HepG2 (cell line): Measurements from ENCODE around the gene HEY2. TPM values are rescaled to one million over a fixed set of nuclear protein-coding genes. Genes with fewer than 3 reads are reported as not detected.
A peak's percentile ranks its signal among the peaks of the same experiment; 100 is the strongest.

Experiments
- ATAC-seq: fragments of 200-7000 bp; cut with Tn5 transposase; 3 replicates; pipeline ENCODE4 v1.9.1; 2020; ENCODE audit warnings: mild to moderate bottlenecking, moderate library complexity
- BruUV-seq: library from RNA; stranded (reverse); fragments of 400-500 nt; replicated peaks from 2 replicates; lab custom pipeline; 2021; lab: Mats Ljungman, UMichigan
- CTCF ChIA-PET: fragments of 300-600 bp; formaldehyde crosslinking; extraction: SDS; loops from one replicate; lab custom pipeline; 2021; ENCODE audit warnings: low total read pairs, inconsistent platforms, low intra/inter-chr PET ratio; lab: Yijun Ruan, JAX
- POLR2A ChIA-PET: fragments of 350-600 bp; sonication (Branson Sonifier 250); formaldehyde crosslinking; loops from one replicate; lab custom pipeline; 2020; ENCODE audit warnings: antibody characterized with exemption, inconsistent platforms; lab: Yijun Ruan, JAX
- DNase-seq: peaks from one replicate; pipeline ENCODE4 v3.0.0-alpha.2; 2015; ENCODE audit warnings: low spot score
- FAIRE-seq: peaks from 3 replicates; lab custom pipeline; 2011; peaks lifted over from hg19 to GRCh38; lab: Jason Lieb, UNC
- H2AFZ ChIP-seq: one replicate; pipeline ENCODE4 v1.6.1; 2011; ENCODE audit warnings: low read length, inconsistent platforms
- H3K27ac ChIP-seq: fragments of 300-600 bp; 3 replicates; pipeline ENCODE4 v1.8.0; 2011; ENCODE audit warnings: mixed run types, mild to moderate bottlenecking, mixed read lengths, low read length, inconsistent platforms; ENCODE audit not compliant: insufficient read depth; ENCODE audit errors: extremely low read length
- H3K27me3 ChIP-seq, 2 experiments: fragments of 200-600 bp in 1 of 2; 2 replicates in 1 of 2; 3 replicates in 1 of 2; pipeline versions ENCODE4 v1.6.0 to v1.8.0; 2011; ENCODE audit warnings: low read length in 2 of 2, mild to moderate bottlenecking in 2 of 2, moderate library complexity in 2 of 2, inconsistent platforms in 1 of 2; ENCODE audit not compliant: insufficient read depth in 2 of 2, control insufficient read depth in 1 of 2
- H3K36me3 ChIP-seq, 2 experiments: fragments of 200-600 bp in 1 of 2; replicated peaks in 1 of 2; 2 replicates in 1 of 2; 3 replicates in 1 of 2; pipeline versions ENCODE4 v1.5.1 to v1.8.0; 2011; ENCODE audit warnings: low read length in 2 of 2, inconsistent platforms in 1 of 2; ENCODE audit not compliant: insufficient read depth in 2 of 2, control insufficient read depth in 1 of 2
- H3K4me1 ChIP-seq: 2 replicates; pipeline ENCODE4 v1.5.1; 2012; ENCODE audit warnings: low read length, inconsistent platforms; ENCODE audit not compliant: insufficient read depth
- H3K4me2 ChIP-seq: 2 replicates; pipeline ENCODE4 v1.6.0; 2011; ENCODE audit warnings: low read depth, low read length, inconsistent platforms
- H3K4me3 ChIP-seq, 3 experiments: fragments of 200-600 bp in 1 of 3; sonication (generic), shearing (Covaris generic) in 1 of 3; replicated peaks in 1 of 3; 2 replicates each; pipeline ENCODE4 v1.5.1; 2011 to 2016; ENCODE audit warnings: low read length in 3 of 3, inconsistent platforms in 2 of 3, low read depth in 2 of 3, mild to moderate bottlenecking in 2 of 3, control low read depth in 1 of 3, mixed read lengths in 1 of 3; ENCODE audit not compliant: insufficient read depth in 1 of 3
- H3K79me2 ChIP-seq: one replicate; pipeline ENCODE4 v1.6.1; 2011; ENCODE audit warnings: low read length, inconsistent platforms; ENCODE audit not compliant: insufficient read depth
- H3K9ac ChIP-seq: 2 replicates; pipeline ENCODE4 v1.6.0; 2011; ENCODE audit warnings: mild to moderate bottlenecking, low read depth, low read length, inconsistent platforms; ENCODE audit not compliant: insufficient read depth
- H3K9me3 ChIP-seq: 2 replicates; pipeline ENCODE4 v1.5.1; 2012; ENCODE audit warnings: mild to moderate bottlenecking, low read length
- H4K20me1 ChIP-seq: 2 replicates; pipeline ENCODE4 v1.6.0; 2011; ENCODE audit warnings: inconsistent platforms, mild to moderate bottlenecking, low read length, moderate library complexity; ENCODE audit not compliant: insufficient read depth
- ATF7 ChIP-seq, 2 experiments: fragments of 450-650 bp in 1 of 2; sonication (generic) in 1 of 2; formaldehyde crosslinking in 1 of 2; IDR thresholded peaks; 2 replicates each; pipeline versions ENCODE4 v1.4.0 to v1.6.1; 2016 to 2020; ENCODE audit warnings: antibody characterized with exemption in 1 of 2, mild to moderate bottlenecking in 1 of 2, missing genetic modification reagents in 1 of 2
- FOXA1 ChIP-seq, 2 experiments: fragments of 450-650 bp in 1 of 2; sonication (generic) in 1 of 2; formaldehyde crosslinking in 1 of 2; IDR thresholded peaks; 2 replicates each; pipeline versions ENCODE4 v1.4.0 to v1.6.1; 2016 to 2020; ENCODE audit warnings: missing genetic modification reagents in 1 of 2
- NFE2L2 ChIP-seq: fragments of 150-350 bp; IDR thresholded peaks from 2 replicates; pipeline ENCODE4 v1.6.1; 2014; ENCODE audit warnings: low read length
- SP4 ChIP-seq: sonication (generic); formaldehyde crosslinking; IDR thresholded peaks from 2 replicates; pipeline ENCODE4 v1.8.1; 2023; ENCODE audit warnings: mild to moderate bottlenecking, missing genetic modification reagents
- STAG1 ChIP-seq: sonication (generic); formaldehyde crosslinking; IDR thresholded peaks from 2 replicates; pipeline ENCODE4 v1.4.0; 2020; ENCODE audit warnings: missing genetic modification reagents
- ZNF776 ChIP-seq: sonication (generic); formaldehyde crosslinking; IDR thresholded peaks from 2 replicates; pipeline ENCODE4 v1.4.0; 2020; ENCODE audit warnings: mild to moderate bottlenecking, missing genetic modification reagents
- ZNF839 ChIP-seq: sonication (generic); formaldehyde crosslinking; IDR thresholded peaks from 2 replicates; pipeline ENCODE4 v1.4.0; 2020; ENCODE audit warnings: missing genetic modification reagents, mild to moderate bottlenecking, borderline replicate concordance
- WGBS: methylation state at CpG from one replicate; pipeline ENCODE4 v1.1.6; 2017; ENCODE audit warnings: low lambda C conversion rate; 5-methylcytosine and 5-hydroxymethylcytosine counted together
- in situ Hi-C: cut with HindIII; loops from 2 replicates; pipeline ENCODE4 v1.10.0; 2017; ENCODE audit warnings: low pct_unique_long_range_greater_than_20kb; ENCODE audit not compliant: extremely low pct_ligation_motif_present
- intact Hi-C: fragments of 100-400 bp; cut with micrococcal nuclease; formaldehyde crosslinking; loops from one replicate; pipeline ENCODE4 v1.10.0; 2022; ENCODE audit not compliant: unreplicated experiment
- polyA plus RNA-seq, 8 experiments: library from polyadenylated mRNA; depleted of rRNA in 3 of 8; stranded (reverse) in 7 of 8; unstranded in 1 of 8; fragments of >200 nt; fragmentation: Illumina TruSeq in 4 of 8; extraction: Trizol in 4 of 8; gene quantifications; 2 replicates each; pipeline versions ENCODE4 v1.2.1 to v1.2.3, GENCODE V29; 2011 to 2016; ENCODE audit warnings: low read depth in 4 of 8, missing spikeins in 1 of 8, mixed read lengths in 1 of 8; ENCODE audit not compliant: insufficient read depth in 1 of 8
- total RNA-seq, 5 experiments: library from RNA; depleted of rRNA; stranded (reverse); fragments of >200 nt; fragmentation: Illumina TruSeq; extraction: Trizol; gene quantifications; 2 replicates each; pipeline ENCODE4 v1.2.3, GENCODE V29; 2016; ENCODE audit warnings: low read depth in 1 of 5
- TF ChIP-seq, protein P1 (sequence below): sonication (generic); formaldehyde crosslinking; IDR thresholded peaks from 2 replicates; pipeline ENCODE4 v1.4.0; 2020; ENCODE audit warnings: mild to moderate bottlenecking, missing genetic modification reagents
- TF ChIP-seq, protein P2 (sequence below): sonication (generic); formaldehyde crosslinking; IDR thresholded peaks from 2 replicates; pipeline ENCODE4 v1.8.0; 2022; ENCODE audit warnings: mild to moderate bottlenecking, missing genetic modification reagents, moderate library complexity
- TF ChIP-seq, protein P3 (sequence below): IDR thresholded peaks from 2 replicates; pipeline ENCODE4 v1.6.1; 2016; ENCODE audit warnings: mild to moderate bottlenecking

The HEY2 gene
- total and polyA plus RNA-seq, 2 of the 13 experiments (the other 11 are each of a cell fraction or from before 2014, with no cell fraction given) = 0.04 TPM

DNA sequence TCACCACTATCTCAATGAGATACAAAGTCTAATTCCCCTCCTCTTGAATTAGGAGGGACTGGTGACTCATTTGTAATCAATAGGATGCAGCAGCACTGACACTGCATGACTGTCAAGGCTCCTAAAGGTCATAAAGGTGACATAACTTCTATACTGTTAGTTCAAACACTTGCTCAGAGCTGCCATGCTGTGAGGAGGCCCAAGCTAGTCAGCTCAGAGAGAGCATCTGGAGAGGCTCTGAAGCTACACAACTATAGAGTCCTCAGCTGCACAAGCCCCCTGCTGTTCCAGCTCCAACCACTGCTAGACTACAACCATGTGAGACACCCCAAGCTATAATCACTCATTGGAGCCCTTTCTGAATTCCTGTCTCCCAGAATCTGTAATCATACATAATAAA is 17.0 kb upstream of the HEY2 start:
- Histone ChIP-seq H3K4me3 (no peak overlapping the region), H3K9me3 (no peaks in the 10 kb centered on the region), H3K27me3 (peaks cover under 1 to 5% of the 10 kb centered on the region in 2 experiments; a peak in 1 of 5 replicates), H2AFZ (no peak overlapping the region), H3K4me2 (no peak overlapping the region), H3K36me3 (no peaks in the 10 kb centered on the region), H4K20me1 (no peaks in the 10 kb centered on the region), H3K79me2 (no peaks in the 10 kb centered on the region), H3K4me1 (no peaks in the 10 kb centered on the region), H3K27ac (no peak overlapping the region), H3K9ac (no peak overlapping the region)
- TF ChIP-seq NFE2L2 = no peak
- TF ChIP-seq, protein P1, sequence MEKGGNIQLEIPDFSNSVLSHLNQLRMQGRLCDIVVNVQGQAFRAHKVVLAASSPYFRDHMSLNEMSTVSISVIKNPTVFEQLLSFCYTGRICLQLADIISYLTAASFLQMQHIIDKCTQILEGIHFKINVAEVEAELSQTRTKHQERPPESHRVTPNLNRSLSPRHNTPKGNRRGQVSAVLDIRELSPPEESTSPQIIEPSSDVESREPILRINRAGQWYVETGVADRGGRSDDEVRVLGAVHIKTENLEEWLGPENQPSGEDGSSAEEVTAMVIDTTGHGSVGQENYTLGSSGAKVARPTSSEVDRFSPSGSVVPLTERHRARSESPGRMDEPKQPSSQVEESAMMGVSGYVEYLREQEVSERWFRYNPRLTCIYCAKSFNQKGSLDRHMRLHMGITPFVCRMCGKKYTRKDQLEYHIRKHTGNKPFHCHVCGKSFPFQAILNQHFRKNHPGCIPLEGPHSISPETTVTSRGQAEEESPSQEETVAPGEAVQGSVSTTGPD (CRISPR knock-in tag) = no peak
- no peak for TF ChIP-seq ZNF839 (CRISPR knock-in tag)
- no peak for TF ChIP-seq STAG1 (CRISPR knock-in tag)
- no peak for TF ChIP-seq ZNF776 (CRISPR knock-in tag)
- ChIA-PET CTCF (no interaction called here), POLR2A (no interaction called here)
- in situ Hi-C loops = no loop called here
- peak; percentile 91 for ATAC-seq
- intact Hi-C loops = no loop called here
- no peak for DNase-seq
- no peak for FAIRE-seq
- no TSS peak for BruUV-seq

DNA sequence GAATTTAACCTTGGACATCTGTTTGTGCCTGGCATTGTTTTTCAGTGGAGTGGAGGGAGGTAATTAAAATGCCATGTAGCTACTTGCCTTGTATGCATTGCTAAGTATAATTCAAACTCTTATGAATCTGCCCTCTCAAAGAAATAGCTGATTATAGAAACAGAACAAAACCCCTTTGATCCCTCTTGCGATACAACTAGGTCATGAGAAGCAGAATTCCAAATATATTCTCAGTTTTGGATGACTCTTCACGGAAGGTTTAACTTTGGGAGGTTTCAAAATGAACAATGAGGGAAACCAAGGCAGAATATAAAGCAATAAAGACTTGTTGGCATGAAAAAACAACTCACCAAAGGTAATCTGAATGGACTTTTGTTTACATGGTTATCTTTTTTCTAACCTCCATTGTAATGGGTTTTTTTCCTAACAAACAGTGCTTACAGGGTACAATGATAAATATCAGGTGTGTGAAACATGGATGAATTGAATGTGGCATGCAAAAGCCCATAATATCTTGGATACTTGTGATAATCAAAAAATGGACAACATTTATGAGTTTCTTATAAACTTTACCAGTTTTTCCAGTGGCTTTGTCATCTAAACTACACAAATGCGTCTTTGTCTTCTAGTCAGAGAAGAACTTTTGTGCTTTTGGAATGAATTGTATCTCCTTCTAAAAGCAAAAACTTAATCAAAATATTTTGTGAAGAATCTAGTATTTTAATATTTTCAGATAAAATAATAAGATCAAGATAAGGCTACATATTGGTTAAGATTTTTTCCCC is 15.7 kb upstream of the HEY2 start:
- Histone ChIP-seq H3K9ac (no peak overlapping the region), H3K4me1 (no peaks in the 10 kb centered on the region), H3K27ac (no peak overlapping the region), H3K79me2 (no peaks in the 10 kb centered on the region), H3K27me3 (peaks cover 0 to 1% of the 10 kb centered on the region in 2 experiments; a peak in 1 of 5 replicates), H4K20me1 (no peaks in the 10 kb centered on the region), H3K4me3 (no peak overlapping the region), H3K4me2 (no peak overlapping the region), H3K9me3 (no peaks in the 10 kb centered on the region), H3K36me3 (no peaks in the 10 kb centered on the region), H2AFZ (no peak overlapping the region)
- ATAC-seq (no peak), FAIRE-seq (no peak), DNase-seq (no peak)
- no TSS peak for BruUV-seq
- in situ Hi-C loops = no loop called here
- POLR2A ChIA-PET = no interaction called here
- CTCF ChIA-PET = no interaction called here
- intact Hi-C loops = no loop called here
- 3% methylated on average over 3 of the region's 3 CpGs for WGBS
- TF ChIP-seq, protein P2, sequence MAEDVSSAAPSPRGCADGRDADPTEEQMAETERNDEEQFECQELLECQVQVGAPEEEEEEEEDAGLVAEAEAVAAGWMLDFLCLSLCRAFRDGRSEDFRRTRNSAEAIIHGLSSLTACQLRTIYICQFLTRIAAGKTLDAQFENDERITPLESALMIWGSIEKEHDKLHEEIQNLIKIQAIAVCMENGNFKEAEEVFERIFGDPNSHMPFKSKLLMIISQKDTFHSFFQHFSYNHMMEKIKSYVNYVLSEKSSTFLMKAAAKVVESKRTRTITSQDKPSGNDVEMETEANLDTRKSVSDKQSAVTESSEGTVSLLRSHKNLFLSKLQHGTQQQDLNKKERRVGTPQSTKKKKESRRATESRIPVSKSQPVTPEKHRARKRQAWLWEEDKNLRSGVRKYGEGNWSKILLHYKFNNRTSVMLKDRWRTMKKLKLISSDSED (CRISPR knock-in tag) = no peak
- TF ChIP-seq, protein P3, sequence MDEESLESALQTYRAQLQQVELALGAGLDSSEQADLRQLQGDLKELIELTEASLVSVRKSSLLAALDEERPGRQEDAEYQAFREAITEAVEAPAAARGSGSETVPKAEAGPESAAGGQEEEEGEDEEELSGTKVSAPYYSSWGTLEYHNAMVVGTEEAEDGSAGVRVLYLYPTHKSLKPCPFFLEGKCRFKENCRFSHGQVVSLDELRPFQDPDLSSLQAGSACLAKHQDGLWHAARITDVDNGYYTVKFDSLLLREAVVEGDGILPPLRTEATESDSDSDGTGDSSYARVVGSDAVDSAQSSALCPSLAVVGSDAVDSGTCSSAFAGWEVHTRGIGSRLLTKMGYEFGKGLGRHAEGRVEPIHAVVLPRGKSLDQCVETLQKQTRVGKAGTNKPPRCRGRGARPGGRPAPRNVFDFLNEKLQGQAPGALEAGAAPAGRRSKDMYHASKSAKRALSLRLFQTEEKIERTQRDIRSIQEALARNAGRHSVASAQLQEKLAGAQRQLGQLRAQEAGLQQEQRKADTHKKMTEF (CRISPR knock-in tag) = no peak
- TF ChIP-seq ATF7 (IDR thresholded peaks at IDR 0.05) = no peak
- TF ChIP-seq ATF7 (CRISPR knock-in tag; IDR thresholded peaks at IDR 0.05) = no peak
- no peak for TF ChIP-seq SP4
- TF ChIP-seq FOXA1 (IDR thresholded peaks at IDR 0.05) = no peak
- no peak for TF ChIP-seq FOXA1 (CRISPR knock-in tag; IDR thresholded peaks at IDR 0.05)
